NCI-H748 treated with DMSO at 0.1 percent for 48 hours (cell line): ENCODE results near the gene MAMLD1.
"Not testable (repeated sequence)": the region's sequence is repeated elsewhere in the genome, so short reads cannot be mapped to it uniquely, and the experiment has no call there.

Experiments used
- DNase-seq: peaks from one replicate; lab custom pipeline; 2025; lab: John Stamatoyannopoulos, UW

MAMLD1 gene

GRCh38 chrX:150362599-150363481, at the start of gene MAMLD1:
Gene MAMLD1 (plus strand): TSS chrX:150363317. CDS start chrX:150445517, 82,200 bp downstream.
- no peak for DNase-seq

DNA sequence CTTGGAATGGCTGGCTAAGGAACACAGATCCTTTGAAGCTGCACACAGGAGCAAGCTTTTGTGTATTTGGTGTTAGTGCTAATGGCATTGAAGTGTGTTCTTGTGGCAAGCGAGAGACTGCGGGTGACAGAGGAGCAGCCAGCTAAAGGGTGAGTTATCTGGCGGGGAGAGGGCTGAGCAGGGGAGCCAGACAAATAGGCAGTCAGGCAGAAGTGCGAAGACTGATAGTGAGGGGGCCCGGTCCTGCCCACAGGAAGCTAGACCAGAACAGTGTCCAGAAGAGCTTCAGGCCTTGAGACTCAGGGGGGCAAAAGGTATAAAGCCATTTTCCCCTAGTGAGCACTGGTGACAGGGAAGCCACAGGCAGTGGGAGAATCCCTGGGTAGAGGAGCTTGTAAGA, 49.6 kb upstream of the MAMLD1 start:
- DNase-seq, result no peak

- no peak for DNase-seq
These were observed 48.9 kb upstream of the MAMLD1 start for GRCh38 chrX:150314186-150314585.

DNA sequence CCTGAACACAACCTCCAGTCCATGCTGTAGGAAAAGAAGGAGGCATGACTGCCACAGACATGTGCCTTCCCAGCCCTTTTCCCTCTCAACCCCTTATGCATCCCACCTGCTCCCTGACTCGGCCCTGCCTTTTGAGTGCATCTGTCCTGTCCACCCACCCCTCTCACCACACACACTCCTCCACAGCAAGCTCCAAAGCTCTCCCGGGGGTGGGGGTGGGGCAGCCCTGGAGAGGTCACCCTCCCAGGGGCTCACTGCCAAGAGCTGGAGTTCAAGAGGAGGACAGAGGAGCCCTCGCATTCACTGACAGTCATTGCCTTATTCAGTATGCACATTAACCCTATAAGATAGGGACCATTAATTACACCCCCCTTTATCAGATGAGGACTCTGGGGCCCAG, 46.6 kb upstream of the MAMLD1 start:
- no peak for DNase-seq

- DNase-seq, result no peak
These were observed 40.1 kb upstream of the MAMLD1 start for GRCh38 chrX:150323020-150323419.

DNA sequence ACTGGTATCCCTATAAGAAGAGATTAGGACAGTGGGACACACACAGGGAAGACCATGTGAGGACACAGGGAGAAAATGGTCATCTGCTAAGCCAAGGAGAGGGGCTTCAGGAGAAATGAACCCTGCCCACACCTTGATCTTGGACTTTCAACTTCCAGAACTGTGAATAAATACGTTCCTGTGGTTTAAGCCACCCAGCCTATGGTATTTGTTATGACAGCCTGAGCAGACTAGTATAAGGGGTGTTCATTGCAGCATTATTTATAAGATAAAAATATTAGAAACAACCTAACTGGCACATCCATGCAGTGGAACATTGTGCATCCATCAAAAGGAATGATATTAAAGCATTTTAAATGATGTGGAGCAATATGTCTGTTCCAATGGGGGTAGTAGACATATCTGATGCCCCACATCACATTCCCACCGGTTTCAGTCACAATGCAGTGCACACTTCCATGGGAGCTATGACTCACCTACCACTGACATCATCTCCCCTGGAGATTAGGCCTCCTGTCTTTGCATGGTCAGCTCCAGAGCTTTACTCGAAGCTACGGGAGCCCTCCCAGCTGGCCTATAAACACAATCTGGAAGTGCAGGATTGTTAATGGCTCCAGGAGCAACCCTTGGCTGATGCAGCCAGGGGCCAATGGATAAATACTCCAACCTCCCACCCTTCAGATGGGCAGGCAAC, 38.9 kb upstream of the MAMLD1 start:
- DNase-seq, result no peak

- DNase-seq, result no peak
These were observed 38.2 kb upstream of the MAMLD1 start for GRCh38 chrX:150324919-150325318.

DNA sequence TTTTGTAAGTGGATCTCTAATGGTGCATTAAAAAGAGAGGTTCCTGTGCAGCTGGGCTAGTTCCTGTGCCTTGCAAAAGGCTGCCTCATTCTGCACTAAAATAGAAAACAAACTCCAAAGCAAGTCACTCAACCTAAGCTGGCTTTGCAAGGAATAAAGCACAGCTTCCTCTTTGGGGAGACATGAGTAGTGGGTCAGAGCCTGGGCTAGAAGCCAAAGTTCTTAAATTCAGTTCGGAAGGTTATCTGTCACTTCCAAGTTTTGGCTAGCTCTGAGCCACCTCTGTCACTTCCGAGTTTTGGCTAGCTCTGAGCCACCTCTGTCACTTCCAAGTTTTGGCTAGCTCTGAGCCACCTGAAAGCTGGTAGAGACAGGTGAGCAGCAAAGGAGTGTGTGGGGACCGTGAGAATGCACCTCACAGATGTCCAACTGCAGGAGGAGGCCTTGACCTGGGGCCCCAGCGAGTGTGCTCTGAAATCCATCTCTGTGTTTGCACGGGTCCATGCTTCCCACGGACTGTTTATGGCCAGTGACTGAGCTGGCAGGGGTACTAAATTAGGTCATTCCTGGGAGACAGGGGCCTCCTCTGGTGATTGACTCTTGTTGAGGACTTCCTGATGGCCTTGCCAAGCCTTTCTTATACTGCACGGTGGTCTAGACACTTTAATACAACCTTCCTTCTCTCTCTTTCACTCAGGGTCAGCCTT, 36.4 kb upstream of the MAMLD1 start:
- DNase-seq, result no peak

- DNase-seq, result no peak
These were observed 33.8 kb upstream of the MAMLD1 start for GRCh38 chrX:150329282-150329681.

DNA sequence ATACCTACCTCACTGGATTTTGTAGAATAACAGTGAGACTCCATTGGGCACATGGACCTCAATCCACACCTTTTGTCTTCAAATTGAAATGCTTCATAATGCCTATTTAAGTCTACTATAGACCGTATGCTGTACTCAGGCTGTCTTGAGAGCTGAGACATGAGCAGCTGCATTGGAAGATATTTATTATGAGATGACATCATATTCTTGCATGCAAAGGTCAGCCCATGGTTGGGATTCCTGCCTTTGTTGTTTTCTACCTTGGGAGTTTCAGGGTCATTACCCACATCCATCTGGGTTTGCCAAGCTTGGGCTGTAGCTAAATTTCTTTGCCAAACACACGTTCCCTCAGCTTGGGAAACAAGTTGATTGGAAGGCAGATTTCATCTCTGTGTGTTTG, 33.2 kb upstream of the MAMLD1 start:
- DNase-seq, result no peak

GRCh38 chrX:150332023-150332422, 31.1 kb upstream of the MAMLD1 start:
- no peak for DNase-seq

- no peak for DNase-seq
These were observed 29.0 kb upstream of the MAMLD1 start for GRCh38 chrX:150334100-150334499.

- no peak for DNase-seq
These were observed 28.1 kb upstream of the MAMLD1 start for GRCh38 chrX:150334981-150335380.

GRCh38 chrX:150337026-150337425, 26.1 kb upstream of the MAMLD1 start:
- no peak for DNase-seq

GRCh38 chrX:150337536-150337935, 25.6 kb upstream of the MAMLD1 start:
- no peak for DNase-seq

DNA sequence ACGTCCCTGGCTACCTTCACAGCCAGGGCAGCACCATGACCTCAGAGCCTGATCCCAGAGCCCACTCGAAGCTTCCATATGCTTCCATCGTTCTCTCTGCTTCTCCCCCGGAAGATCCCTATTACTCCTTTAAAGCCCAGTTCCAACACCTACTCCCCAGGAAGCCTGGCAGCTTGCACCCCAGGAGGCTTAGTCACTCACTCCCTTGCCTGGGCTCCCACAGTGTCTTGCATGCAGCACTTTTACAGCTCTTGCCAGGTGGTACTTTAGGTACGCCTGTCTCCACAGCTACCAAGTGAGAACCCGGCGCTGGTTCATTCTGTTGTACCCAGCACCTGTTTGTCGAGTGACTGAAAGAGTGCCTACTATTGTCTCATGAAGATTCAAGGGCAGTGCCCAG, 24.5 kb upstream of the MAMLD1 start:
- no peak for DNase-seq

- DNase-seq, result no peak
These were observed 23.4 kb upstream of the MAMLD1 start for GRCh38 chrX:150339736-150340135.

DNA sequence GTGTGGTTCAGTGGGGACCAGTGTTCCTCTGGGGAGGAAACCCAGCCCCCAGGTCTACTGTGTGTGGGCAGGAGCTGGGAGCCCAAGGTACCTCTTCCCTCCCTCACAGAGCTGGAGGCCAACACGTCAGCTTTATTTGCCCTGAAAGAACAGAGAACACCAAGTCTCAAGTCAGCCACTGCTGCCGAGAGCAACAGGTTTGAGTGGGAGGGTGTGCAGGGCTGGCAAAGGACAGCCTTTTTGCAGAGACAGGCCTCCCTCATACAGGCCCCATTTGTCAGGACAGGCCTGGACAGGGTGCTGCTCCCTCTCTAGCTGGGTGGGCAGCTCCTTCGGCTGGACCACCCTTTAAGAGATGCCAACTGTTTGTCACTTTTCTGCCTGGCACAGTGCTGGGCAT, 22.8 kb upstream of the MAMLD1 start:
- DNase-seq, result not testable (repeated sequence)

GRCh38 chrX:150347471-150347870, 15.6 kb upstream of the MAMLD1 start:
- no peak for DNase-seq

DNA sequence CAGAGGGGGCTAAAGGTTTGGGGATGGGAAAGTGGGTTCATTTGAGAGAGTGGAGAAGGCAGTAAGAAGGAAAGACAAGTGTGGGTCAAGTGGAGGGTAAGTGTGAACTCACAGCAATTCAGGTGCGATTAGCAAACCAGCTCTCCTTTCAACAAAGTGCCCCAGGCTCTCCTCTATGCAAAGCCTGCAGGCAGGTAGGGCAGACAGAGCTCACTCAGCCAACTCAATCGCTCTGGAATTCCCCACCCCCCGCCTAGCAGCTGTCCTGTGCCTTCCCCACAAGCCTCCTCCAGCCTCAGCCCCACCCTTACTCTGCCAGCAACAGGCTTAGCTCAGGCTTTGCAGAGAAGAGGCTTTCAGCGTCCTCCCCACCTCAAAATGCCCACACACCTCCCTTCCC, 14.8 kb upstream of the MAMLD1 start:
- no peak for DNase-seq

GRCh38 chrX:150352114-150352513, 11.0 kb upstream of the MAMLD1 start:
- no peak for DNase-seq

DNA sequence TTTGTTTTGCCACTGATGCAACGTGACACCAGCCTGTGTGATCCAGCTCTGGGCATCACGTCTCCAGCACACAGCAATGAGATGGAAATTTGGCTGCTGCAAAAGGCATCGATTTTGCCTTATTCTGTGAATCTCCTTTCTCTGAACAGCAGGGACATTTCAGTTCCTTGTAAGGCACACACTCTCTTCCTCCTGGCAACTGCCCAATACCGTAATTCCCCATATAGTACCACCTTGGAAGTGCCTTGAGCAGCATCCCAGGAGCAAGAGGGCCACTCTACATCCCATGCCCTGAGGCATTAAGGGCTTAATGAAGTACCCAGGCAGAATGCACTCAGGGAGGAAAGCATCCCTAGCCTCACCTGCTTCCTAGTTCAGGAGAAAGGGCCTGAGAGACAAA, 10.5 kb upstream of the MAMLD1 start:
- no peak for DNase-seq

- no peak for DNase-seq
These were observed 7.2 kb upstream of the MAMLD1 start for GRCh38 chrX:150355913-150356312.
